Measurements from ENCODE around the gene TMOD3.

The TMOD3 gene

DNA sequence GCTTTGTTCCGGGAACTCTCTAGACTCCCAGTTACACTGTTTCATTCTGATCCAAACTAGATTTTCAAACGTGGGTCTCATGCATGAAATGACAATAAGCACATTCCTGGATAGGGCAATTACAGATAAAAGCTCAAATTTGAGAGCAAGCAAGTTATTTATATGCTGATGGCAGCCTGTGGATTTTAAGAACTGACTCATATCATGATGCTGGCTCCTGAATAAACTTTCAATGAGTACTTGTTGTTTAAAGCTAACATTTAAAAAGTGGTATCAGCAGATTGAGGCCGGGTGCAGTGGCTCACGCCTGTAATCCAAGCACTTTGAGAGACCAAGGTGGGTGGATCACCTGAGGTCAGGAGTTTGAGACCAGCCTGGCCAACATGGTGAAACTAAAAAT lies 75.5 kb downstream of the TMOD3 start:
- Histone ChIP-seq H4K20me1 (ENCODE audit: insufficient read depth, low read length) (no peaks in the 10 kb centered on the region), H3K27me3 (ENCODE audit: low read depth, low read length) (no peaks in the 10 kb centered on the region), H3K27ac (ENCODE audit: low read length) (no peak overlapping the region), H3K79me2 (ENCODE audit: low read length) (no peaks in the 10 kb centered on the region), H3K4me3 (ENCODE audit: low read length) (no peak overlapping the region), H3K9me3 (ENCODE audit: insufficient read depth, low read length) (no peaks in the 10 kb centered on the region), H3K36me3 (replicated peaks; ENCODE audit: low read depth, low read length) (peaks cover 20% of the 10 kb centered on the region), H3K9ac (ENCODE audit: low read length) (no peak overlapping the region), H3K4me1 (ENCODE audit: low read length) (peaks cover 8% of the 10 kb centered on the region), H2AFZ (ENCODE audit: low read depth, low read length) (no peak overlapping the region), H3K4me2 (ENCODE audit: low read length) (no peak overlapping the region)
- TF ChIP-seq EZH2phosphoT487 (IDR thresholded peaks at IDR 0.05; ENCODE audit: low read depth) = no peak
- TF ChIP-seq, protein P1, sequence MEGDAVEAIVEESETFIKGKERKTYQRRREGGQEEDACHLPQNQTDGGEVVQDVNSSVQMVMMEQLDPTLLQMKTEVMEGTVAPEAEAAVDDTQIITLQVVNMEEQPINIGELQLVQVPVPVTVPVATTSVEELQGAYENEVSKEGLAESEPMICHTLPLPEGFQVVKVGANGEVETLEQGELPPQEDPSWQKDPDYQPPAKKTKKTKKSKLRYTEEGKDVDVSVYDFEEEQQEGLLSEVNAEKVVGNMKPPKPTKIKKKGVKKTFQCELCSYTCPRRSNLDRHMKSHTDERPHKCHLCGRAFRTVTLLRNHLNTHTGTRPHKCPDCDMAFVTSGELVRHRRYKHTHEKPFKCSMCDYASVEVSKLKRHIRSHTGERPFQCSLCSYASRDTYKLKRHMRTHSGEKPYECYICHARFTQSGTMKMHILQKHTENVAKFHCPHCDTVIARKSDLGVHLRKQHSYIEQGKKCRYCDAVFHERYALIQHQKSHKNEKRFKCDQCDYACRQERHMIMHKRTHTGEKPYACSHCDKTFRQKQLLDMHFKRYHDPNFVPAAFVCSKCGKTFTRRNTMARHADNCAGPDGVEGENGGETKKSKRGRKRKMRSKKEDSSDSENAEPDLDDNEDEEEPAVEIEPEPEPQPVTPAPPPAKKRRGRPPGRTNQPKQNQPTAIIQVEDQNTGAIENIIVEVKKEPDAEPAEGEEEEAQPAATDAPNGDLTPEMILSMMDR (IDR thresholded peaks at IDR 0.05; ENCODE audit: low read depth, low read length) = no peak

DNA sequence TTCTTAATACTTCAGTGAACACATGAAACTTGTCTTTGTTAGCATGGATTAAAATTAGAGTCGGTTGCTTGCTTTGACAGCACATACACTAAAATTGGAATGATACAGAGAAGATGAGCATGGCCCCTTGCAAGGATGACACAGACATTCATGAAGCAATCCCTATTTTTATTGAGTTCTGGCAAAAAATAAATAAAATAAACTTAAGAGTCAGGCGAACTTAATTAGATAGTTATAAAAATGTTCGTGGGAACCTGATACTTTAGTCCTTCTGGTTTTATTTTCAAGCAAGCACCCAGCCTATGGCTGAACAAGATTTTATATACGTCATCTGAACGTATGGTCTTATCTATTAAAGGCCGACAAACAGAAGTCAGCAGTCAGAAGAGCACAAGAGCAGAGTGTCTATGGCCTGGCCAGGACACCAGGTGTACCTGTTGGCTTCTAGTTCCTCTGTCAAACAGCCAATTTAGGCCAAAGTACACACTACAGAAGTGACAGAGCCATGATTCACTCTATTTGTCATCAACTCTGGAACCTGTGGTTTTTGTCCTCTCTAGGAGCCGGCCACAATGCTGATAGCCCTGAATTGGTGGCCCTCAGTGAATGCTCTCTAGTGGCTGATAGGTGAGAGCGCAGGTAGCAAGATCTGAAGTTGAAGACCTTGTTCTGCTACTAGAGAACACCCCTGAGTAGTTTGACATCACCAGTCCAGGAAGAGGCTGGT lies 77.8 kb downstream of the TMOD3 start:
- Histone ChIP-seq H3K79me2 (ENCODE audit: low read length) (no peaks in the 10 kb centered on the region), H3K27me3 (ENCODE audit: low read depth, low read length) (no peaks in the 10 kb centered on the region), H3K27ac (ENCODE audit: low read length) (no peak overlapping the region), H3K9me3 (ENCODE audit: insufficient read depth, low read length) (no peaks in the 10 kb centered on the region), H3K4me3 (ENCODE audit: low read length) (no peak overlapping the region), H3K36me3 (replicated peaks; ENCODE audit: low read depth, low read length) (peaks cover 23% of the 10 kb centered on the region), H2AFZ (ENCODE audit: low read depth, low read length) (no peak overlapping the region), H4K20me1 (ENCODE audit: insufficient read depth, low read length) (no peaks in the 10 kb centered on the region), H3K4me1 (ENCODE audit: low read length) (peaks cover 8% of the 10 kb centered on the region), H3K4me2 (ENCODE audit: low read length) (no peak overlapping the region), H3K9ac (ENCODE audit: low read length) (no peak overlapping the region)
- no peak for TF ChIP-seq EZH2phosphoT487 (IDR thresholded peaks at IDR 0.05; ENCODE audit: low read depth)
- TF ChIP-seq, protein P1 (IDR thresholded peaks at IDR 0.05; ENCODE audit: low read depth, low read length) = no peak

DNA sequence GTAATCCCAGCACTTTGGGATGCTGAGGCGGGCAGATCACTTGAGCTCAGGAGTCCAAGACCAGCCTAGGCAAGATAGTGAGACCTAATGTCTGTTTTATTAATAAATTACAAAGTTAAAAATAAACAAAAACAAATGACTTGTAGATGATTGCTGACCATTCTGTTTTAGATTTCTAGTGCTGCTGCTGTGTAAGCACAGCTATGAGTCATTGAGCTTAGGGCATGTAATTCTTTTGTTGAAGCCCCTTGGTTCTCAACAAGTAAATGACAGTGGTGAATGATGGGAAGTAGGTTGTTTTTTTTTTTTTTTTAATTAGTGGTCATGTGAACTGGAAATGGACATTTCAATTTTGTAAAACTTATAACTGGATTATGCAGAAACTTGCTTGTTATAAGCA lies 78.9 kb downstream of the TMOD3 start:
- Histone ChIP-seq H3K9me3 (ENCODE audit: insufficient read depth, low read length) (no peaks in the 10 kb centered on the region), H3K4me3 (ENCODE audit: low read length) (no peak overlapping the region), H3K27ac (ENCODE audit: low read length) (no peak overlapping the region), H3K4me1 (ENCODE audit: low read length) (peaks cover 8% of the 10 kb centered on the region), H3K9ac (ENCODE audit: low read length) (no peak overlapping the region), H4K20me1 (ENCODE audit: insufficient read depth, low read length) (no peaks in the 10 kb centered on the region), H2AFZ (ENCODE audit: low read depth, low read length) (no peak overlapping the region), H3K36me3 (replicated peaks; ENCODE audit: low read depth, low read length) (peaks cover 21% of the 10 kb centered on the region), H3K27me3 (ENCODE audit: low read depth, low read length) (no peaks in the 10 kb centered on the region), H3K4me2 (ENCODE audit: low read length) (no peak overlapping the region), H3K79me2 (ENCODE audit: low read length) (no peaks in the 10 kb centered on the region)
- TF ChIP-seq EZH2phosphoT487 (IDR thresholded peaks at IDR 0.05; ENCODE audit: low read depth) = no peak

DNA sequence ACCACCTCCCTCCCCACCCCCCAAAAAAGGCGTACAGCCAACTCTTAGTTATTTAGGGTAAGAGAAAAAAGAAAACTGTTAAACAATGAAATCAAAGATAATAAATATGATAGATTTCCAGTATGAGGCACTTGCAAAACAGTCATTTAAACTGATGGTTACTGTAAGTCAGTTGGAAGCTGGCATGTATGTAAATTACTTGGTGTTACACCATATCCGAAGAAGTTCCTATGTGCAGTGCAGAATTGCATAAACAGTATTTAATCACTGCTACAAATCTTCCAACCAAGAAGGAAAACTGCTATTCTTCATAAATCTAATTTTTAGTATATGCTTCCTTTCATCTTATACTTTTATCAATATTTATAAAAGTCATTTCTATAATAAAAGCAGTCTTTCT lies 80.1 kb downstream of the TMOD3 start:
- no peaks in the 10 kb centered on the region for H3K9me3 ChIP-seq (ENCODE audit: insufficient read depth, low read length)
- H3K9ac ChIP-seq (ENCODE audit: low read length) = no peak overlapping the region
- peaks cover 5% of the 10 kb centered on the region for H3K4me1 ChIP-seq (ENCODE audit: low read length)
- no peak overlapping the region for H3K4me3 ChIP-seq (ENCODE audit: low read length)
- no peaks in the 10 kb centered on the region for H4K20me1 ChIP-seq (ENCODE audit: insufficient read depth, low read length)
- no peak overlapping the region for H3K4me2 ChIP-seq (ENCODE audit: low read length)
- H3K27me3 ChIP-seq (ENCODE audit: low read depth, low read length) = no peaks in the 10 kb centered on the region
- no peak for TF ChIP-seq EZH2phosphoT487 (IDR thresholded peaks at IDR 0.05; ENCODE audit: low read depth)
- TF ChIP-seq, protein P1 (IDR thresholded peaks at IDR 0.05; ENCODE audit: low read depth, low read length) = no peak
- no peak overlapping the region for H3K27ac ChIP-seq (ENCODE audit: low read length)
- peaks cover 19% of the 10 kb centered on the region for H3K36me3 ChIP-seq (replicated peaks; ENCODE audit: low read depth, low read length)
- H3K79me2 ChIP-seq (ENCODE audit: low read length) = no peaks in the 10 kb centered on the region
- no peak overlapping the region for H2AFZ ChIP-seq (ENCODE audit: low read depth, low read length)
